D721Med (cell line): ENCODE results near the gene MSMP.

Experiments
- DNase-seq: peaks from one replicate; pipeline ENCODE4 v3.0.0; 2011; ENCODE audit warnings: low spot score; ENCODE audit not compliant: insufficient read length
- FAIRE-seq: peaks from 2 replicates; lab custom pipeline; 2011; peaks lifted over from hg19 to GRCh38; lab: Jason Lieb, UNC
- CTCF ChIP-seq: IDR thresholded peaks from 2 replicates; pipeline ENCODE4 v1.5.1; 2012; ENCODE audit warnings: mild to moderate bottlenecking, control low read depth; ENCODE audit not compliant: insufficient read depth; ENCODE audit errors: missing control alignments

Gene MSMP

GRCh38 chr9:35755071-35755470 is 995 bp upstream of the MSMP start:
- FAIRE-seq (no peak), DNase-seq (no peak)
- TF ChIP-seq CTCF: no peak

- no peak for TF ChIP-seq CTCF
- DNase-seq (no peak), FAIRE-seq (no peak)
These were observed 610 bp downstream of the MSMP start for GRCh38 chr9:35753466-35753865.

GRCh38 chr9:35750256-35750531 is 3.9 kb downstream of the MSMP start:
- DNase-seq (no peak), FAIRE-seq (no peak)
- TF ChIP-seq CTCF: no peak

GRCh38 chr9:35749515-35750255 is 4.4 kb downstream of the MSMP start:
- no peak for TF ChIP-seq CTCF
- no peak for FAIRE-seq
- DNase-seq: no peak

GRCh38 chr9:35748858-35749514 is 5.1 kb downstream of the MSMP start, which contains the start of the genes GBA2 and RGP1:
TSS of gene GBA2 (minus strand) at chr9:35749228. CDS start at chr9:35748704, 524 bp downstream.
TSS of gene RGP1 (plus strand) at chr9:35749287. CDS start at chr9:35749756, 469 bp downstream.
- DNase-seq (no peak), FAIRE-seq (no peak)
- TF ChIP-seq CTCF: no peak

- no peak for TF ChIP-seq CTCF
- no peak for DNase-seq
- FAIRE-seq: no peak
These were observed 5.7 kb downstream of the MSMP start for GRCh38 chr9:35748242-35748857.
